ENCODE data around the gene TNFRSF12A. TPM values are rescaled to one million over a fixed set of nuclear protein-coding genes. Genes with fewer than 3 reads are reported as not detected.

Gene TNFRSF12A
- polyA plus RNA-seq, 1 donor (not counting 4 experiments of a cell fraction or from before 2014, with no cell fraction given), result 147 TPM

- H3K27ac ChIP-seq (ENCODE audit: control insufficient read depth, insufficient read depth, low read length), result no peak overlapping the region
- TF ChIP-seq EZH2 (IDR thresholded peaks at IDR 0.05; ENCODE audit: low read length) (no peak), CTCF (optimal IDR thresholded peaks at IDR 0.05 in 1 of 3, IDR thresholded peaks at IDR 0.05 in 1 of 3, conservative IDR thresholded peaks at IDR 0.05 in 1 of 3; ENCODE audit: extremely low read depth in 1 of 3, insufficient read depth in 2 of 3, low read length in 3 of 3) (no peak)
- H3K79me2 ChIP-seq (ENCODE audit: control insufficient read depth, insufficient read depth, low read length), result no peaks in the 10 kb centered on the region
- peaks cover 0 to 6% of the 10 kb centered on the region in 2 experiments for H3K36me3 ChIP-seq (ENCODE audit: control insufficient read depth in 2 of 2, extremely low read depth in 1 of 2, insufficient read depth in 2 of 2, low read length in 2 of 2)
- no peak overlapping the region for H3K4me2 ChIP-seq (ENCODE audit: control insufficient read depth, extremely low read depth, insufficient read depth, low read depth, low read length)
- no peaks in the 10 kb centered on the region for H3K9me1 ChIP-seq (ENCODE audit: control insufficient read depth, extremely low read depth, insufficient read depth, low read length)
- H3K9me3 ChIP-seq (ENCODE audit: control insufficient read depth, low read depth, low read length), result no peaks in the 10 kb centered on the region
- no peak overlapping the region for H2AFZ ChIP-seq (ENCODE audit: control insufficient read depth, low read length)
- DNase-seq (ENCODE audit: low read depth, low spot score) (no peak), FAIRE-seq (no peak)
- H3K9ac ChIP-seq (ENCODE audit: control insufficient read depth, extremely low read depth, insufficient read depth, low read length), result no peak overlapping the region
- dilution Hi-C loops (cut with MboI; ENCODE audit: extremely low pct_ligation_motif_present, low sequenced_read_pairs), result no loop called here
- H4K20me1 ChIP-seq (ENCODE audit: control insufficient read depth, extremely low read depth, insufficient read depth, low read length), result no peaks in the 10 kb centered on the region
- H3K4me1 ChIP-seq (ENCODE audit: control insufficient read depth, extremely low read depth, insufficient read depth, low read length), result peaks cover 8% of the 10 kb centered on the region
- no peak overlapping the region for H3K4me3 ChIP-seq (ENCODE audit: control insufficient read depth in 2 of 3, extremely low read depth in 1 of 3, insufficient read depth in 2 of 3, low read depth in 1 of 3, low read length in 3 of 3)
- H3K27me3 ChIP-seq (ENCODE audit: control insufficient read depth, extremely low read depth, insufficient read depth, low read length), result no peaks in the 10 kb centered on the region
These were observed 36.4 kb downstream of the TNFRSF12A start for GRCh38 chr16:3056336-3057180.

DNA sequence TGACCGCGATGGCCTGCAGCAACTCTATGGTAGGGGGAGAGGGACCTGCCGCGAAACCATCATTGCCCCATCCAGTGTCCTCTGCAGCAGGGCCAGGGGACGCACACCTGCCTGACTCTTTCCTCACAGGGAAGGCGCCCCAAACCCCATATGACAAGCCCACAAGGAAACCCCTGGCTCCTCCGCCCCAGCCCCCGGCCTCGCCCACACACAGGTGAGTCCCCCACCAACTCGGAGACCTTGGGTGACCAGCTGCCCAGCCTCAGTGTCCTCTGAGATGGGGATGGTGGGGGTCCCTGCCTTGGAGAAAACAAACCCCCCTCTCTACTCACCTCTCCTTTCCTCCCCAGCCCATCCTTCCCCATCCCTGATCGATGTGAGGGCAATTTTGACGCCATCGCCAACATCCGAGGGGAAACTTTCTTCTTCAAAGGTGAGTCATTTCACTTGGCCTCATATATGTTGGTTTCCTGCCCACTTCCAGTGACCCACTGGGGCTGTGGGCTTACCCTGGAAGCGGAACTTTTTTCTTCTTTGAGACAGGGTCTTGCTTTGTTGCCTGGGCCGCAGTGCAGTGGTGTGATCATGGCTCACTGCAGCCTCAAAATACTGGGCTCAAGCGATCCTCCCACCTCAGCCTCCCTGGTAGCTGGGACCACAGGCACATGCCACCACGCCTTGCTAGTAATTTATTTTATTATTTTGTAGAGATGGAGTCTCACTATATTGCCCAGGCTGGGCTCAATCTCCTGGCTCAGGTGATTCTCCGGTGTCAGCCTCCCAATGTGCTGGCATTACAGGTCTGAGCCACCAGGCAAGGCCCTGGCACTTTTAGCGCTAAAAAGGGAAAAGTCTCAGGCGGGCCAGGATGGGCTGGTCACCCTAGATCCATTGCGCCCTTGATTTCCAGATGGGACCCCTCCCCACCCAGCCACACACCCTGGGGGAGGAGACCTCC is 37.3 kb downstream of the TNFRSF12A start:
- no peak for FAIRE-seq
- no peaks in the 10 kb centered on the region for H3K9me1 ChIP-seq (ENCODE audit: control insufficient read depth, extremely low read depth, insufficient read depth, low read length)
- H3K4me3 ChIP-seq (ENCODE audit: control insufficient read depth in 2 of 3, extremely low read depth in 1 of 3, insufficient read depth in 2 of 3, low read depth in 1 of 3, low read length in 3 of 3), result peak overlapping the region in 2 of 3 experiments; percentile 81 to 97
- no peak for DNase-seq (ENCODE audit: low read depth, low spot score)
- H3K79me2 ChIP-seq (ENCODE audit: control insufficient read depth, insufficient read depth, low read length), result no peaks in the 10 kb centered on the region
- H2AFZ ChIP-seq (ENCODE audit: control insufficient read depth, low read length), result no peak overlapping the region
- H3K4me1 ChIP-seq (ENCODE audit: control insufficient read depth, extremely low read depth, insufficient read depth, low read length), result peaks cover 8% of the 10 kb centered on the region
- H3K27ac ChIP-seq (ENCODE audit: control insufficient read depth, insufficient read depth, low read length), result no peak overlapping the region
- dilution Hi-C loops (cut with MboI; ENCODE audit: extremely low pct_ligation_motif_present, low sequenced_read_pairs), result no loop called here
- peaks cover 0 to 6% of the 10 kb centered on the region in 2 experiments for H3K36me3 ChIP-seq (ENCODE audit: control insufficient read depth in 2 of 2, extremely low read depth in 1 of 2, insufficient read depth in 2 of 2, low read length in 2 of 2)
- no peaks in the 10 kb centered on the region for H4K20me1 ChIP-seq (ENCODE audit: control insufficient read depth, extremely low read depth, insufficient read depth, low read length)
- TF ChIP-seq EZH2 (IDR thresholded peaks at IDR 0.05; ENCODE audit: low read length), result no peak
- no peak for TF ChIP-seq CTCF (optimal IDR thresholded peaks at IDR 0.05 in 1 of 3, IDR thresholded peaks at IDR 0.05 in 1 of 3, conservative IDR thresholded peaks at IDR 0.05 in 1 of 3; ENCODE audit: extremely low read depth in 1 of 3, insufficient read depth in 2 of 3, low read length in 3 of 3)
- H3K9ac ChIP-seq (ENCODE audit: control insufficient read depth, extremely low read depth, insufficient read depth, low read length), result no peak overlapping the region
- no peaks in the 10 kb centered on the region for H3K27me3 ChIP-seq (ENCODE audit: control insufficient read depth, extremely low read depth, insufficient read depth, low read length)
- no peaks in the 10 kb centered on the region for H3K9me3 ChIP-seq (ENCODE audit: control insufficient read depth, low read depth, low read length)
- peak overlapping the region; percentile 82 for H3K4me2 ChIP-seq (ENCODE audit: control insufficient read depth, extremely low read depth, insufficient read depth, low read depth, low read length)
